Calu3 (cell line): Measurements from ENCODE around the gene CD44. TPM values are rescaled to one million over a fixed set of nuclear protein-coding genes. Genes with fewer than 3 reads are reported as not detected.

Experiments
- BruUV-seq: library from RNA; stranded (reverse); fragments of 400-500 nt; replicated peaks from 2 replicates; lab custom pipeline; 2021; lab: Mats Ljungman, UMichigan
- CTCF ChIA-PET: fragments of 300-600 bp; sonication (Branson Sonifier 250); formaldehyde crosslinking; loops from one replicate; lab custom pipeline; 2022; ENCODE audit warnings: antibody characterized with exemption; lab: Charles Lee
- DNase-seq: peaks from one replicate; pipeline ENCODE4 v3.0.0; 2022
- H3K27ac Mint-ChIP-seq: one replicate; pipeline ENCODE4 v1.8.0; 2022; ENCODE audit warnings: mixed read lengths; ENCODE audit not compliant: unreplicated experiment
- H3K27me3 Mint-ChIP-seq: one replicate; pipeline ENCODE4 v1.8.0; 2022; ENCODE audit warnings: mixed read lengths; ENCODE audit not compliant: unreplicated experiment
- H3K36me3 Mint-ChIP-seq: one replicate; pipeline ENCODE4 v1.8.0; 2022; ENCODE audit warnings: mild to moderate bottlenecking, moderate library complexity, mixed read lengths; ENCODE audit not compliant: insufficient read depth, unreplicated experiment
- H3K4me1 Mint-ChIP-seq: one replicate; pipeline ENCODE4 v1.8.0; 2022; ENCODE audit warnings: mild to moderate bottlenecking, low read depth, mixed read lengths; ENCODE audit not compliant: unreplicated experiment
- H3K4me3 Mint-ChIP-seq: one replicate; pipeline ENCODE4 v1.8.0; 2022; ENCODE audit warnings: mild to moderate bottlenecking, low read depth, moderate library complexity, mixed read lengths; ENCODE audit not compliant: unreplicated experiment
- H3K9me3 Mint-ChIP-seq: one replicate; pipeline ENCODE4 v1.8.0; 2022; ENCODE audit warnings: low read depth, mixed read lengths; ENCODE audit not compliant: unreplicated experiment
- CTCF ChIP-seq: fragments of 200-600 bp; IDR thresholded peaks from one replicate; pipeline ENCODE4 v1.8.0; 2022; ENCODE audit warnings: antibody characterized with exemption; ENCODE audit not compliant: unreplicated experiment
- intact Hi-C: fragments of 100-400 bp; cut with micrococcal nuclease; formaldehyde crosslinking; loops from one replicate; pipeline ENCODE4 v1.10.0; 2022; ENCODE audit not compliant: unreplicated experiment
- total RNA-seq: library from RNA; stranded (reverse); gene quantifications from 2 replicates; pipeline ENCODE4 v1.2.3, GENCODE V29; 2022

The CD44 gene
- total RNA-seq, 1 experiment from 2014 or later: 1,189 TPM

GRCh38 chr11:35234460-35235156, 95.6 kb downstream of the CD44 start:
- CTCF ChIA-PET: no interaction called here
- no TSS peak for BruUV-seq
- intact Hi-C loops: loop anchor here (5.0 to 10.0 kb wide), 3 partner anchors 160 to 1570 kb away; no protein-coding TSS in a partner anchor
- H3K36me3 Mint-ChIP-seq: peaks cover 41% of the 10 kb centered on the region
- no peak for TF ChIP-seq CTCF
- H3K4me1 Mint-ChIP-seq: peaks cover 69% of the 10 kb centered on the region
- H3K27me3 Mint-ChIP-seq: no peaks in the 10 kb centered on the region
- DNase-seq: no peak
- H3K9me3 Mint-ChIP-seq: no peaks in the 10 kb centered on the region
- H3K27ac Mint-ChIP-seq: peak overlapping the region; percentile 75
- H3K4me3 Mint-ChIP-seq: no peak overlapping the region

GRCh38 chr11:35235157-35235468, 96.1 kb downstream of the CD44 start:
- intact Hi-C loops: loop anchor here (5.0 to 10.0 kb wide), 3 partner anchors 160 to 1570 kb away; no protein-coding TSS in a partner anchor
- no peak for TF ChIP-seq CTCF
- peaks cover 66% of the 10 kb centered on the region for H3K4me1 Mint-ChIP-seq
- no peak overlapping the region for H3K4me3 Mint-ChIP-seq
- no peaks in the 10 kb centered on the region for H3K9me3 Mint-ChIP-seq
- no peak for DNase-seq
- H3K36me3 Mint-ChIP-seq: peaks cover 36% of the 10 kb centered on the region
- BruUV-seq: no TSS peak
- no peaks in the 10 kb centered on the region for H3K27me3 Mint-ChIP-seq
- CTCF ChIA-PET: no interaction called here
- peak overlapping the region; percentile 75 for H3K27ac Mint-ChIP-seq

GRCh38 chr11:35235498-35235897, 96.5 kb downstream of the CD44 start:
- Mint-ChIP-seq H3K4me3 (no peak overlapping the region), H3K9me3 (no peaks in the 10 kb centered on the region), H3K4me1 (peaks cover 62% of the 10 kb centered on the region), H3K27me3 (no peaks in the 10 kb centered on the region), H3K27ac (peak overlapping the region; percentile 75), H3K36me3 (peaks cover 32% of the 10 kb centered on the region)
- CTCF ChIA-PET: interaction anchor here (1.0 kb wide), 2 partner anchors 9 to 226 kb away, joined by 3 read pairs; no protein-coding TSS in a partner anchor
- DNase-seq: no peak
- no TSS peak for BruUV-seq
- TF ChIP-seq CTCF: no peak
- intact Hi-C loops: loop anchor here (5.0 to 10.0 kb wide), 3 partner anchors 159 to 1569 kb away; no protein-coding TSS in a partner anchor

- intact Hi-C loops: loop anchor here (5.0 to 10.0 kb wide), 3 partner anchors 159 to 1569 kb away; no protein-coding TSS in a partner anchor
- H3K4me1 Mint-ChIP-seq: peaks cover 61% of the 10 kb centered on the region
- no peak for TF ChIP-seq CTCF
- DNase-seq: peak; percentile 75
- H3K27me3 Mint-ChIP-seq: no peaks in the 10 kb centered on the region
- no peaks in the 10 kb centered on the region for H3K9me3 Mint-ChIP-seq
- no peak overlapping the region for H3K4me3 Mint-ChIP-seq
- no TSS peak for BruUV-seq
- peak overlapping the region; percentile 75 for H3K27ac Mint-ChIP-seq
- H3K36me3 Mint-ChIP-seq: peaks cover 26% of the 10 kb centered on the region
- CTCF ChIA-PET: interaction anchor here (1.0 to 1.1 kb wide), 3 partner anchors 10 to 227 kb away, joined by 3 to 4 read pairs (median 3); no protein-coding TSS in a partner anchor
Observed at GRCh38 chr11:35235936-35236666, 97.1 kb downstream of the CD44 start.
